Activated CD4-positive, alpha-beta T cell treated with anti-CD3 and anti-CD28 coated beads, Interleukin-2, amount 50 U/mL, for 1 hour (primary cell): Measurements from ENCODE around the gene ASL.
"Not testable (repeated sequence)": the region's sequence is repeated elsewhere in the genome, so short reads cannot be mapped to it uniquely, and the experiment has no call there.

Source experiments
- DNase-seq: peaks from one replicate; pipeline ENCODE4 v3.0.0-alpha.2; 2020

ASL gene

DNA sequence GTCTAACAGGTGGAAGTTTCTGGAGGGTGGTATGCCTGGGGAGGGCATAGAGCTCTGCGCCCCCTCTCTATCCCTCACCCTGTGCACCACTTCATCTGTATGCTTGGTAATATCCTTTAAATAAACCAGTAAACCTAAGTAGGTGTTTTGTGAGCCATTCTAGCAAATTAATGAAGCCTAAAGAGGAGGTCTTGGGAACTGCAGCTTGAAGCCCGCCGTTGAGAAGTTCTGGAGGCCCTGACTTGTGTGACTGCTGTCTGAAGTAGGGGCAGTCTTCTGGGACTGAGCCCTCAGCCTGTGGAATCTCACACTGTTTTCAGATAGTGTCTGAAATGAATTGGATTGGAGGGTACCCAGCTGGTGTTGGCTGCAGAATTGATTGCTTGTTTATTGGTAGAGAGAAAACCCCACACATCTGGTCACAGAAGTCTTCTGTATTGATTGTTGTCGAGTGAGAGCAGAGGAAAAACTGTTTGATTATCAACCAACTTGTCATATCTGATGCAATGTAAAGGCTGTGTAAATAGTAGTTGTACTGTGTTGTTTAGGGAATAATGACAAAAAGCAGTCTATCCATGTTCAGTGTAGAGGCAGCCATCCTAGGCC is 43.7 kb downstream of the ASL start:
- DNase-seq = no peak

DNA sequence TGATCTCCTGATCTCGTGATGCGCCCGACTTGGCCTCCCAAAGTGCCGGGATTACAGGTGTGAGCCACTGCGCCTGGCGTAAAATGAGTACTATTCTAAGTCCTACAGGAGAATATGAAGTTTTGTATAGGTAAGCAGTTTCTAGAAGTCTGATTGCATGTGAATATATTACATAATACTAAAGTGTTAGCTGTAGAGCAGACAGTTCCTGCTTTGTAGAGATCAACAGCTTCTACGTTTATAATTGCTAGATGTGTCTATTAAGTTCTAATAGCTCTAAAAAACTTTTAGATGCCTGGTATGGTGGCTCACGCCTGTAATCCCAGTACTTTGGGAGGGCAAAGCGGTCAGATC is 47.5 kb downstream of the ASL start:
- no peak for DNase-seq

DNA sequence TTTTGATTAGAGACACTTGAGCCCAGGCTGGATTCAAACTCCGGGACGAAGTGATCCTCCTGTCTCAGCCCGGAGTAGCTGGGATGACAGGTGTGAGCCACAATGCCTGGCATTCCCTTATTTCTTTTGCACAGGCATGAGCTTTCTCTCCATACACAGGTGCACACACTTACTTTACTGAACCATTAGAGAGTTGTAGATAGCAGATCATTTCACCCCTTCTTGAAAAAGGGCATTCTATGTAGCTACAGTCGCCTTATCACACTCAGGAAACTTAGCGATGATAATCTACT is 48.9 kb downstream of the ASL start:
- not testable (repeated sequence) for DNase-seq

DNA sequence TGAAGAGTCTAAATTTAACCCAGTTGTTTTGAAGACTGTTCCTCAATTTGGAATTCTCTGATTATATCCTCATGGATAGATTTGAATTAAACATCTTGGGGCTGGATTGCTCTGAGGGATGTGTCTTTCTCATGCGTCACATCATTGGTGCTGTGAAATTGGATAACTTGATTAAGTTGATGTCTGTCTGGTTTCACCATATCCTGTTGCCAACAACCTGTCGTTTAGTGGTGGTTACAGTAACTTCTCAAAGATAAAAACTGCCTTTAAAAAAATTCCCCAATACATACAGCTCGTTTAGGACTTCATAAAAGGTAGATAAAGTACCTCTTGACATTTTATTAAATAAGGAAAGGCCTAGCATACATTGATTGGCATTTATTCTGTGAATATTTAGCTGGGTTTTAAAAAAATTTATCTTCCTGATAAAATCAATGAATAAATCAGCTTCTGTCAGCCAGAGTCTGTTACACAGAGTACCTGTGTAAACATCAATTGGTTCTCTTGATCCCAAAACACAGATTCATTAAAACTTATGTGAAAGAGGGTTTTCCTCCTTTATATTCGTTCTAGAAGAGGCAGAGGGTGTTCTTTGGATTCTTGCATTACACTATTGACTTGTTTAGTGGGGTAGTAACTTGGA is 49.6 kb downstream of the ASL start:
- no peak for DNase-seq

DNA sequence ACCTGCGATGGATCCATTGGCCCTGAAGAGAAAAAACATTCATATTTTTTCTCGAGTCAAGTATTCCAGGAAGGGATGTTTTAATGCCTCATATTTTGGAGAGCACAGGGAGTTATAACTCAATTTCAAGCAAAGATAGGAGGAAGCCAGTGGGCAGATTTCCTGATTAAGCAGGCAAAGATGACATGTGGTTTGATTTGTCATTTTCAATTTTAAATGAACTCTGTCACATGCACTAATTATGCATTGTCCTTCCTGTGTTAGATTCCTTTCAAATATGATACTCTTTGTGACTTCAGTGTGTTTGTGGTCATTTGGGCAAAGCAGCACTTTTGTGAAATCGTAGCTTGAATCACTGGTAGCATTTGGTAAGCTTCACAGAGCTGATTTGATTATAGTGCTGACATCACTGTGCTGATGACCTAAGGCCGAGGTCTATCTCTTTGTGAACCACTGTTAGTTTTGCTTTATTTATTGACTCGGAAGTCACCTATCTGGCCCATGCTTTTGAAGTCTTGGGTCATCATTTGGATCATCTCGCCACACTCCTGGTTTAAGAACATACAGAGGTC is 50.2 kb downstream of the ASL start:
- DNase-seq = not testable (repeated sequence)

DNA sequence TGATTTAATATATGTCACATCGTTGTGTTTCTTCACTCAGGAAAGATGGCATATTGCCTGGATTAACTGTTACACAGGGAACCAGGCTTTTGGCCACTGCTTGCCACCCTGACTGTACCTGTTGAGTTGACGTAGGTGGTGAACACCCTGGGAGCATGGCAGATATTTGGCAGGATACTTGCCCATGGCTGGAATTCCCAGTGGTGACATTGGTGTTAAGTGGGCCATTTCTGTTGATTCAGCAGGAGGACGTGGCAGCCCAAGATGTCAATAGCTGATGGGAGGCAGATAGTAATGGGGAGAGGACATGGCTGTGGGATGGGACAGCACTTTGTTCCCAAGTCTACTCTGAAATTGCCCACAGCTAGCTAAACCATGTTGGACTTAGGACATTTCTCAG is 51.6 kb downstream of the ASL start:
- not testable (repeated sequence) for DNase-seq

DNA sequence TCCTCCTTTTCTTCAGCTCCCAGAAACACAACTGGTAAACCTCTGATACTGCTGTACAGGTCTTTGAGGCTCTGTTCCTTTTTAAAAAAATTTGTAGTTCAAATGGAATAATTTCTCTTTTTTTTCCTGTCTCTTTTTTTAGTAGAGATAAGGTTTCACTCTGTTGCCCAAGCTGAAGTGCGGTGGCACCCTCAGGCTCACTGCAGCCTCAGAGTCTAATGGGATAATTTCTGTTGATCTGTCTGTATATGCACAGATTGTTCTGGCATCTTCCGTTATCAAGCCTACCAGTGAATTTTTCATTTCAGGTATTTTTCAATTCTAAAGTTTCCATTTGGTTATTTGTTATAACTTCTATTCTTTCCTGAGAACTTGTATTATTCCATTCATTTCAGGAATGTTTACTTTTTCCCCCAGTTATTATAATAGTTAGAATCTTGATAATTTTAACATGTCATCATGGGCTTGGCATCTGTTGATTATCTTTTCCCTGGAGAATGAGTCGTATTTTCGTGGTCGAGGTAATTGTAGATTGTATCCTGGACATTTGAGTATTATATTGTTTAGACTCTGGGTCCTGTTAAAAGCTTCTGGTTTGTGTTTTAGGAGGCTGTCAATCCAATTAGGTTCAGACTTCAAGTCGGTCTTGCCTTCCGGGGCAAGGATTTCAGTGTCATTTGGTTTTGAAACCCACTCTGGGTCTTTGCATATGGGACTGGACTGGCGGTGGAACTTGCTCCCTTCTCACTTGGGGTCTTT is 63.6 kb downstream of the ASL start:
- no peak for DNase-seq

DNA sequence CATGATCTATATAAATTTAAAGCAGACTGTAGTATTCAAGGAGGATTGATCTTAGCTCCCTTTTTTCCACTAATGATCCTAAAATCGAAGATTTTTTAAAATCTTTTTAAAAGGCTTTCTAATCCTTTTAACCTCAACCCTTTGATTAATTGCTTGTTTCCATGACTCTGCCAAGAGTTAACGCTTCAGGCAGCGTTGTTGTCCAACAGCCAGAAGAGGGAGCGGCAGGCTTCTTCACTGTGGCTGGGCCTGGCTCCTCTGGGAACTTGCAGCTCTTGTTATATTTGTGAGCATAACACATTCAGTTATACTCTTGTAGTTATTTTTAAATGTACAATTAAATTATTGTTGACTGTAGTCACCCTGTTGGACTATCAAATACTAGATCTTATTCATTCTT is 65.3 kb downstream of the ASL start:
- DNase-seq = no peak

DNA sequence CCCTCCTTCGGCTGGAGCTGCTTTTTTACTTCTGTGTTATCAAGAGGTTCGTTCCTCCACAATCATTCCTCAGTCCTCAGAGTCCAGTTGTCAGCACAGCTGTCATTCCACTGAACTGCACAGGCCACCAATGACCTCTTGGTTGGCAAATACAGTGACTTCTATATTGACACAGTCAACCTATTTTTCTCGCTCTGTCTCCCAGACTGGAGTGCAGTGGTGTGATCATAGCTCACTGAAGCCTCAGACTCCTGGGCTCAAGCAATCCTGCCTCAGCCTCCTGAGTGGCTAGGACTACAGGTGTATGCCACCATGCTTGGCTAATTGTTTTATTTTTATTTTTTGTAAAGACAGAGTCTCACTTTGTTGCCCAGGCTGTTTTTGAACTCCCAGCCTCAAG is 66.7 kb downstream of the ASL start:
- no peak for DNase-seq

DNA sequence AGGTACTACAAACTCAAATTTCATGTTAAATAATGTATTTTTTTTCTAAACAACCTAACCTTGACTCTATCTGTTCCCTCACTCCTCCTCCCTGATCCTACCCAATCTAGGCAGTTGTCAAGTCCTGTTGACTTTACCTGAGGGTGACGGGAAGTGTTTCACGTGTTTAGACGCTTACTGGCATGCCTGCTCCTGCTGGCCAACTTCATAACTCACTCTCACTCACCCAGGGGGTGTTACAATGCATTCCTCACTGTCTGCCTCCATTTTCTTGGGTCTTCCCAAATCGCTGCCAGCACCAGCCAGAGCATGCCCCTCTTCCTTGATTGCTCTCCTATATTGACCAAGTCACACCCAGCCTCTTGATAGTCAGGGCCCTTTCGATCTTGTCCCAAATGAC is 67.4 kb downstream of the ASL start:
- DNase-seq = no peak
